HFF-Myc (cell line): Measurements from ENCODE around the gene PTPRE.

Experiments used
- DNase-seq: peaks from one replicate; pipeline ENCODE4 v3.0.0-alpha.2; 2011; ENCODE audit warnings: low read depth; ENCODE audit errors: extremely low read depth
- H3K4me3 ChIP-seq: replicated peaks from 2 replicates; pipeline ENCODE4 v1.5.1; 2011; ENCODE audit warnings: low read depth, mild to moderate bottlenecking, control low read depth, low read length
- CTCF ChIP-seq: IDR thresholded peaks from 2 replicates; pipeline ENCODE4 v1.5.1; 2012; ENCODE audit warnings: mild to moderate bottlenecking, low read depth, low read length, control low read depth; ENCODE audit errors: missing control alignments

PTPRE gene

GRCh38 chr10:128072941-128073645 is 166.2 kb downstream of the PTPRE start:
- TF ChIP-seq CTCF, result no peak
- DNase-seq, result no peak
- no peak overlapping the region for H3K4me3 ChIP-seq

- H3K4me3 ChIP-seq, result no peak overlapping the region
- no peak for TF ChIP-seq CTCF
- DNase-seq, result no peak
Observed at GRCh38 chr10:128073890-128074289, 167.0 kb downstream of the PTPRE start.

DNA sequence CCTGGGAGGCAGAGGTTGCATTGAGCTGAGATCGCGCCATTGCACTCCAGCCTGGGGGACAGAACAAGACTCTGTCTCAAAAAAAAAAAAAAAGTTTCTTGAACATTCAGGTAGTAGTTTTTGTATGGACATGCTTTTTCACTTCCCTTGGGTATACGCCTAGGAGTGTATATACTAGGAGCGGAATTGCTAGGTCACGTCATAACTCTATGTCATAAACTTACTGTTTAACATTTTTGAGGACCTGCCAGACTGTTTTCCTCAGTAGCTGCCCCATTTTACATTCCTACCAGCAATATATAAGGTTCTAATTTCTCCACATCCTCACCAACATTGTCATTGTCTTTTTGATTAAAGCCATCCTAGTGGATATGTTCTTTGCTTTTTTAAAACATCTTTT is 167.7 kb downstream of the PTPRE start:
- DNase-seq, result no peak
- no peak for TF ChIP-seq CTCF
- H3K4me3 ChIP-seq, result no peak overlapping the region

GRCh38 chr10:128077155-128077875 is 170.4 kb downstream of the PTPRE start:
- no peak for TF ChIP-seq CTCF
- no peak overlapping the region for H3K4me3 ChIP-seq
- DNase-seq, result no peak

DNA sequence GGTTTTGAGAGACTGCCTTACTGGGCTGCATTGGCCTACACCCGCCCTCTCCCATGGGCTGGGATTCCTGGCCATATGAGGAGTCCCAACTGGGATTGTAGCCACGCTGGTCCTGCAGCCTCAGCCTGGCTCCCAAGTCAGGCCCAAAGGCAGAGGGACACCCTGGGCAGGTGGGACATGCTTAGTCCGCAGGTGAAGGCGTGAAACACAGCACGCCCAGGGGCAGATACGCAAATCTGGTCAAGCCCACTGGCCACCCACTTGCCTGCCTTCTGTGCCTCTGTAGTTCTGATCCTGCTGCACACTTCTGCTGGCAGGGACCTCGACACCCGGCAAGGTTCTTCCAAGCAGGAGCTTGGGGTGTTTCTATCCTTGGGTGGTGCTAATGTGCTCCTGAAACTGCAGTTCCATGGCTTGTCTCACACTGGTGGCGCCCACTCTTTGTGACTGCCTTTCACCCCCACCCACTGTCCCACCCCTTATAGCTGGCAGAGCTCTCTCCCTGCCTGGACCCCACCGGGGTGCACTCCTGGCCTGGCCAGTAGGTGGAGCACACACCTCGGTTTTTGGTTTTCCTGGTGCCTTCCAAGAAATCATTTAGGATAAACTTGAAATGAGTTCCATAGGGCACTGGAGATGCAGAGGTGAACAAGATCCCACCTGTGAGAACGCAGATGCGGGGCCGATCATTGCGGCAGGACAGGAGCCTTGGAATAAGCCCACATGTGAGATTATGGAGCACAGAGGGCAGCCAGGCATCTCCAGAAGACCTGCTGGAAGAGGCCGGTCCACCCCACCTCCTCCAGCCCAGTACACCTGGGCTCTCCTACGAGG is 171.4 kb downstream of the PTPRE start:
- DNase-seq, result no peak
- no peak overlapping the region for H3K4me3 ChIP-seq

More for the DNA sequence above, 171.4 kb downstream of the PTPRE start:
- TF ChIP-seq CTCF, result peak; percentile 79
